NCI-H69 (cell line): Measurements from ENCODE around the gene ASNS.

Experiments
- DNase-seq: peaks from one replicate; lab custom pipeline; 2025; lab: John Stamatoyannopoulos, UW

Gene ASNS

DNA sequence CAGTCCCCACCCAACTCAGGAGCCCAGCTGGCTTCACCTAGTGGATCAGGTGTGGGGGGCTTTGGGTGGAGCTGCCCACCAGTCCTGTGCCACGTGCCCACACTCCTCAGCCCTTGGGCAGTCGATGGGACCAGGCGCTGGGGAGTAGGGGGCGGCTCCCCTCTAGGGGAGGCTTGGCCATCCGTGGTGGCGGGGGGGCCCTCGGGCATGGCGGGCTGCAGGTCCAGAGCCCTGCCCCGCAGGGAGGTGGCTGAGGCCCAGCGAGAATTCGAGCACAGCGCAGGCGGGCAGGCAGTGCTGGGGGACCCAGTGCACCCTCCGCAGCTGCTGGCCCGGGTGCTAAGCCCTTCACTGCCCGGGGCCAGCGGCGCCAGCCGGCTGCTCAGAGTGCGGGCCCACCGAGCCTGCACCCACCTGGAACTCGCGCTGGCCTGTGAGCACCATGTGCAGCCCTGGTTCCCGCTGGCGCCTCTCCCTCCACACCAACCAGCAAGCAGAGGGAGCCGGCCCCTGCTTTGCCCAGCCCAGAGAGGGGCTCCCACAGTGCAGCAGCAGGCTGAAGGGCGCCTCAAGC, 29.3 kb downstream of the ASNS start:
- DNase-seq: no peak

DNA sequence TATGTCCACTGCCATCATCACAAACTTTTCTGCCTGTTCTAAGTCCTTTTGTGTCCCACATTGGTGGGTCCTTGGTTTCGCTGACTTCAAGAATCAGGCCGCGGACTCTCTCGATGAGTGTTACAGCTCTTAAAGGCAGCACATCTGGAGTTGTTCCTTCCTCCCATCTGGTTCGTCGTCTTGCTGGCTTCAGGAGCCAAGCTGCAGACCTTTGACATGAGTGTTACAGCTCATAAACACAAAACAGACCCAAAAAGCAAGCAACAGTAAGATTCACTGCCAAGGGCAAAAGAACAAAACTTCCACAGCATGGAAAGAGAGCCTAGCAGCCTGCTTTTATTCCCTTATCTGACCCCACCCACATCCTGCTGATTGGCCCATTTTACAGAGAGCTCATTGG, 30.2 kb downstream of the ASNS start:
- DNase-seq: no peak

DNA sequence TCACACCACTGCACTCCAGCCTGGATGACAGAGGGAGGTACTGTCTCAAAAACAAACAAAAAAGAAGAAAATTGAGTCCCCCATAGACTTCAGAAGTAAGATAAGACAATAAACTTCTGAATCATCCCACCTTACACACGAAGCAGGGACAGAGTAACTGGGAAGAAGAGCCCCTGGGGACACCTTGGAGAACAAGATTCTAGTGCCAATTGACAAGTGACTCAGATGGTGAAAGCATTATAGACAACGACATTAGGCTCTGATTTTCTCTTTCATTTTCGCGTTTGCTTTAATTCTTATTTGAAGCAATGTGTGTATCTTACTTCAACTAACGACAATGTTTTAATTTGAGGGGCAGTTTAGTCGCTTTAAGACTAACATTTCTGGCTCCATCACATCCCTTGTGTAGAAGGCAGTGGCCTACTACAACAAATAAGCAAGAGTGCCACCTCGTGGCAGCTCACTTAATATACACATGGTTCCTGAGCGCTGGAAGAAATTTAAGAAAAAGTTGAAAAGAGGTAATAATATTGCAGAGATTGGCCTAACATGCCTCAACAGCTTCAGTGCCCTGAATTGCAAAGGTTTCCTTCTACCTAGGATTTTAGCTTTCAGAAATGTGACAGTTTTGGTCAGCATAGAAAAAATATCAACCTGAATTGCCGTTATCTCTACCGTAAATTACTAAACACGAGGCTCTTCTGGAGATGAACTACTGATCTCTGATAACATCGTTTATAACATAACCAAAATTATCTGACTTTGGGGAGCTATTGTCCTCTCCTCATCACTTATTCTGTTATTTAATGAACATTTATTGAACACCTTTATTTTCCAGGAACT, 36.7 kb downstream of the ASNS start:
- DNase-seq: peak; percentile 79

DNA sequence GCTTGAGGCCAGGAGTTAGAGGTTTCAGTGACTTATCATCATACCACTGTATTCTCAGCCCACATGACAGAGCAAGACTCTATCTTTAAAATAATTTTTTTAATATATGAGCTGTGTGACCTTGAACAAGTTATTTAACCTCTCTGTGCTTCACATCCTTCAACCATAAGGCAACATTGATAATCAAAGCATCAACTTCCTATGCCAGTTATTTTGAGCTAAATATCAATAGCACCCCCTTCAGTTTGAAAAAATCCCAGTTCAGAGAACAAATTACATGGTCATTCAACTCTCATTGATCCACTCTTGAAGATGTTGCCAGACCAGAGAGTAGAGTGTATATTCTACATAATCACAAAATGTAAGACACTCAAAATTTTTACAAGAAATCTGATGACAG, 53.0 kb downstream of the ASNS start:
- DNase-seq: peak; percentile 54

DNA sequence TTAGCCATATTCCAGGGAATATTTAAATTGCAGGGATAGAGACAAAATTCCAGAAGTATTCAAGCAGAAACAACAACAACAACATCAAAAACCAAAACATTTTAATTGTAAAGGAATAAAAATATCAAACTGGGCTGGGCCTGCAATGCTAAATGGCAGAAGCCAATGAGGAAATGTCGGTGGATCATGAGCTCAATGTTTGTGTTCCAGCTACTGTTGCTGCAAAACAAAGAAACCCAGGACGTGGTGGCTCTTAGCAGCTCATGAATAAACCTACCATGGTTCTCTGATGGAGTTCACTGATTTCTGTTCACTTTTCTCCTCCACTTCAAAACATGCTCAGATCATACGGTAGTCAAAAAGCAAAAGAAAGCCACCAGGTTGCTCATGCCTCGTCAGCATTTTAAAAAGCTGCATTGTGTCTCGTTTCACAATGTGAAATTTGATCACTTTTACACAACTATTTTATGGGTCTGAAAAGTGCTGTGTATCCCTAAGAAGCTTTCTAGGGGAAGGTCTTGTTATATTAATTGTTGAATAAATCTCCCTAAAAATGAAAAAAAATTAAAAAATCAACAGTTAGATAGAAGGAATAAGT, 54.0 kb downstream of the ASNS start:
- no peak for DNase-seq
